ENCODE measurements around the gene UBXN1. TPM values are rescaled to one million over a fixed set of nuclear protein-coding genes. Genes with fewer than 3 reads are reported as not detected.

The UBXN1 gene
- total RNA-seq, 1 experiment from 2014 or later = 118 TPM

DNA sequence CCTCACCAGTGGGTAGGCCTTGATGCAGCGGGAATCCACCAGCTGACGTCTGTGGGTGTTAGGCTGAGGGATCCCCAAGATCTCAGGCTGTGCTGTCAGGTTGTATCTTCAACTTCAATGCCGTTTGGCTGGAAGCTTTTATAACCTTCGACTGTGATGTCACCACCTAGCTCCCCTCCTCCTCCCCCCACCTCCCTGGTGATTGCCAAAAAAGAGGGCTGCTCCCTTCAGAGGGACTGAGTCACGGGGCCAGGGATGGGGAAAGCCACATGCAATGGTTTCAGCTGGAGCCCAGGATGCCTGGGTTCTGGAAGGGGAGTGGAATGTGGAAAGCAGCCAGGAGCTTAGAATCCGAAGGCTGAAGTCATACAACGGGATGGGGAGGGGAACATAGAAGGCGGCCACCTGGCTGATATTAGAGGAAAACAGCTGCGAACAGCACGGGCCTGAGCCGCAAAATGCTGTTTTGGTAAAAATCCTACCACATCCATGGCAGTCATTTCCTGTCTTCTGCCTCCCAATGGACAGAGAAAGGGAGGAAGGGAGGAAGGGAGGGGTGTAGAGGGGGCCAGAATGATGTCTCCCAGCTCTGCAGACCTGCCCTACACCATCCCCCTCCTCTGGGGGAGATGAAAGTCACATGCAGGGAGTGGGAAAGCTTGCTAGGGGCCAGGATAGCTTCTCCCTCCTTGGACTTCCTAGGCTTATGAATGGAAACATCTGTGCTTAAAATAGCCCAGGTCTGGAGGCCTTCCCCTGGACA lies 10.7 kb upstream of the UBXN1 start, which contains the start of gene LRRN4CL:
Gene LRRN4CL (minus strand): TSS at position 110 of the 763 bp plus-strand sequence. CDS start 1,022 bp downstream, outside the sequence.
- no peak within 1 kb of the TSS for H3K9ac ChIP-seq (ENCODE audit: extremely low read depth, insufficient read length, low read length)
- H3K4me3 Mint-ChIP-seq = no peak within 1 kb of the TSS; a peak in 1 of 5 replicates
- H3K4me1 Mint-ChIP-seq = peaks cover 0 to 11% of the 10 kb centered on the region in 2 experiments; a peak in 3 of 4 replicates

More for the DNA sequence above, 10.7 kb upstream of the UBXN1 start, which contains the start of gene LRRN4CL:
- H3K23me2 ChIP-seq (ENCODE audit: insufficient read length, low read depth, low read length, poor library complexity, severe bottlenecking) = no peaks in the 10 kb centered on the region
- H3K27ac Mint-ChIP-seq = peak within 1 kb of the TSS; percentile 55 to 88 (median 70); a peak in 5 of 7 replicates
- H4K20me1 ChIP-seq (ENCODE audit: control insufficient read depth, insufficient read depth, insufficient read length) = no peaks in the 10 kb centered on the region
- no peak within 1 kb of the TSS for H2BK20ac ChIP-seq (ENCODE audit: low read depth, low read length, poor library complexity, severe bottlenecking)
- no peaks in the 10 kb centered on the region for H3K9me3 ChIP-seq (ENCODE audit: control insufficient read depth, low read depth, low read length)
- DNase-seq = no peak
- no peak within 1 kb of the TSS for H3T11ph ChIP-seq (ENCODE audit: low read length)
- no peak within 1 kb of the TSS for H3K4me2 ChIP-seq (ENCODE audit: insufficient read depth, insufficient read length, low read length)
- WGBS (ENCODE audit: extremely low coverage, insufficient read length, low lambda C conversion rate) = no CpG with 5 or more reads among the region's 11 CpGs
- H2AFZ ChIP-seq (ENCODE audit: low read length) = no peak within 1 kb of the TSS
- H3K56ac ChIP-seq (ENCODE audit: insufficient read length, low read depth, low read length) = no peak within 1 kb of the TSS
- no peak within 1 kb of the TSS for H3K18ac ChIP-seq (ENCODE audit: insufficient read length, low read depth, low read length)
- H3K79me1 ChIP-seq (ENCODE audit: insufficient read depth, low read depth, low read length, poor library complexity, severe bottlenecking) = no peaks in the 10 kb centered on the region
- H3K4me1 ChIP-seq (ENCODE audit: insufficient read depth, low read length) = no peaks in the 10 kb centered on the region
- H3K14ac ChIP-seq (ENCODE audit: insufficient read depth, low read length) = no peak within 1 kb of the TSS
- no peaks in the 10 kb centered on the region for H3K79me2 ChIP-seq (ENCODE audit: insufficient read depth, low read length)
- H2AK5ac ChIP-seq (ENCODE audit: insufficient read length, low read length) = no peak within 1 kb of the TSS
- H4K8ac ChIP-seq (replicated peaks; ENCODE audit: insufficient read length, low read depth, low read length) = no peak within 1 kb of the TSS
- no peak within 1 kb of the TSS for H4K91ac ChIP-seq (ENCODE audit: insufficient read length, low read depth, low read length)
- H4K5ac ChIP-seq (ENCODE audit: insufficient read length, low read depth, low read length) = no peak within 1 kb of the TSS
- H3K27ac ChIP-seq (ENCODE audit: insufficient read length, low read depth, low read length) = no peak within 1 kb of the TSS
- H2BK15ac ChIP-seq (ENCODE audit: low read depth, low read length) = no peak within 1 kb of the TSS
- H2BK5ac ChIP-seq (ENCODE audit: insufficient read length, low read length) = no peak within 1 kb of the TSS
- H3K27me3 ChIP-seq (ENCODE audit: insufficient read depth, low read length) = no peaks in the 10 kb centered on the region
- H3K27me3 Mint-ChIP-seq (ENCODE audit: low read depth) = no peaks in the 10 kb centered on the region
- H3K36me3 Mint-ChIP-seq (ENCODE audit: insufficient read depth in 1 of 3, low read depth in 3 of 3) = peaks cover 14 to 33% (median 32%) of the 10 kb centered on the region in 3 experiments; a peak in 5 of 7 replicates
- H2BK12ac ChIP-seq (ENCODE audit: insufficient read length, low read depth, low read length) = no peak within 1 kb of the TSS
- TF ChIP-seq, protein P1, sequence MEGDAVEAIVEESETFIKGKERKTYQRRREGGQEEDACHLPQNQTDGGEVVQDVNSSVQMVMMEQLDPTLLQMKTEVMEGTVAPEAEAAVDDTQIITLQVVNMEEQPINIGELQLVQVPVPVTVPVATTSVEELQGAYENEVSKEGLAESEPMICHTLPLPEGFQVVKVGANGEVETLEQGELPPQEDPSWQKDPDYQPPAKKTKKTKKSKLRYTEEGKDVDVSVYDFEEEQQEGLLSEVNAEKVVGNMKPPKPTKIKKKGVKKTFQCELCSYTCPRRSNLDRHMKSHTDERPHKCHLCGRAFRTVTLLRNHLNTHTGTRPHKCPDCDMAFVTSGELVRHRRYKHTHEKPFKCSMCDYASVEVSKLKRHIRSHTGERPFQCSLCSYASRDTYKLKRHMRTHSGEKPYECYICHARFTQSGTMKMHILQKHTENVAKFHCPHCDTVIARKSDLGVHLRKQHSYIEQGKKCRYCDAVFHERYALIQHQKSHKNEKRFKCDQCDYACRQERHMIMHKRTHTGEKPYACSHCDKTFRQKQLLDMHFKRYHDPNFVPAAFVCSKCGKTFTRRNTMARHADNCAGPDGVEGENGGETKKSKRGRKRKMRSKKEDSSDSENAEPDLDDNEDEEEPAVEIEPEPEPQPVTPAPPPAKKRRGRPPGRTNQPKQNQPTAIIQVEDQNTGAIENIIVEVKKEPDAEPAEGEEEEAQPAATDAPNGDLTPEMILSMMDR (conservative IDR thresholded peaks at IDR 0.05) = no peak
- no peak within 1 kb of the TSS for H3K4ac ChIP-seq (ENCODE audit: low read depth, low read length)
- H3K9me3 Mint-ChIP-seq = no peaks in the 10 kb centered on the region; a peak in 1 of 5 replicates
- H3K23ac ChIP-seq (ENCODE audit: insufficient read length, low read depth, low read length) = no peak within 1 kb of the TSS
- H2BK120ac ChIP-seq (ENCODE audit: low read depth, low read length, poor library complexity, severe bottlenecking) = no peak within 1 kb of the TSS
